Keratinocyte (primary cell): Measurements from ENCODE around the gene PFKFB4.

ENCODE experiments used
- EZH2 ChIP-seq: IDR thresholded peaks from one replicate; pipeline ENCODE4 v1.6.1; 2012; ENCODE audit warnings: inconsistent platforms, mild to moderate bottlenecking, low read length, moderate library complexity
- TF ChIP-seq, protein P1 (sequence below), 3 experiments: IDR thresholded peaks in 1 of 3; conservative IDR thresholded peaks in 1 of 3; optimal IDR thresholded peaks in 1 of 3; 2 replicates in 2 of 3; 3 replicates in 1 of 3; pipeline versions ENCODE3 to v1.5.1; 2011; ENCODE audit warnings: low read length in 3 of 3, mild to moderate bottlenecking in 3 of 3, moderate library complexity in 2 of 3, control low read depth in 1 of 3, inconsistent platforms in 1 of 3; ENCODE audit not compliant: insufficient read depth in 2 of 3; ENCODE audit errors: extremely low read depth in 1 of 3

DNA sequence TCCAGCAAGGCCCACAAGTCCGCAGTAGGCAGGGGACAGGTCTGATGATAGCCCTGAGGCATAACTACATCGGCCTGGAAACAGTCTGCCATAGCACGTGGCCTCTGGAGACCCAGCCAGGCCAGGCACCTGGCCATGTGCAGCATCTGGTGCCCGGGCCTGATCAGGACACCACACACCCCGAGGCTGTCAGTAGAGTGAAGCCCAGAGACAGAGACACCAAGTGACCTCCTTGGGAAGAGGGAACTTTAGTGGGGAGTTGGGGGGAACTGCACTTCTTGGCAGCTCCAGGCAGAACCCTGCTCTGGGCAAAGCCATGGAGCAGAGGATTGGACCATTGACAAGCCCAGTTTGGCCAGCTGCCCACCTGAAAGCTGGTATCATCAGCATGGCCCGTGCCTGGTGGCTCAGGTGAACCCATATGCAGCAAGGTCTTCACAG is 53.9 kb downstream of the PFKFB4 start:
- TF ChIP-seq, protein P1, sequence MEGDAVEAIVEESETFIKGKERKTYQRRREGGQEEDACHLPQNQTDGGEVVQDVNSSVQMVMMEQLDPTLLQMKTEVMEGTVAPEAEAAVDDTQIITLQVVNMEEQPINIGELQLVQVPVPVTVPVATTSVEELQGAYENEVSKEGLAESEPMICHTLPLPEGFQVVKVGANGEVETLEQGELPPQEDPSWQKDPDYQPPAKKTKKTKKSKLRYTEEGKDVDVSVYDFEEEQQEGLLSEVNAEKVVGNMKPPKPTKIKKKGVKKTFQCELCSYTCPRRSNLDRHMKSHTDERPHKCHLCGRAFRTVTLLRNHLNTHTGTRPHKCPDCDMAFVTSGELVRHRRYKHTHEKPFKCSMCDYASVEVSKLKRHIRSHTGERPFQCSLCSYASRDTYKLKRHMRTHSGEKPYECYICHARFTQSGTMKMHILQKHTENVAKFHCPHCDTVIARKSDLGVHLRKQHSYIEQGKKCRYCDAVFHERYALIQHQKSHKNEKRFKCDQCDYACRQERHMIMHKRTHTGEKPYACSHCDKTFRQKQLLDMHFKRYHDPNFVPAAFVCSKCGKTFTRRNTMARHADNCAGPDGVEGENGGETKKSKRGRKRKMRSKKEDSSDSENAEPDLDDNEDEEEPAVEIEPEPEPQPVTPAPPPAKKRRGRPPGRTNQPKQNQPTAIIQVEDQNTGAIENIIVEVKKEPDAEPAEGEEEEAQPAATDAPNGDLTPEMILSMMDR (optimal IDR thresholded peaks at IDR 0.05 in 1 of 3, IDR thresholded peaks at IDR 0.05 in 1 of 3, conservative IDR thresholded peaks at IDR 0.05 in 1 of 3; ENCODE audit: extremely low read depth in 1 of 3, insufficient read depth in 2 of 3, low read length in 3 of 3) = no peak
- no peak for TF ChIP-seq EZH2
